ENCODE results near the gene TMOD1. TPM values are rescaled to one million over a fixed set of nuclear protein-coding genes. Genes with fewer than 3 reads are reported as not detected.

The TMOD1 gene
- total RNA-seq (2011; cell fraction: chromatin; rRNA removed; ENCODE audit: low replicate concordance): 24.3 and 41.9 TPM in 2 replicates
- 11.5 and 13.8 TPM in 2 replicates for total RNA-seq (2011; cell fraction: nucleolus; rRNA removed)
- 19.4 and 22.3 TPM in 2 replicates for total RNA-seq (2011; cell fraction: nucleoplasm; rRNA removed)
- 10.4 and 11.3 TPM in 2 replicates for total RNA-seq (2014; rRNA removed)
- total RNA-seq (2014; rRNA removed; fragmentation: Illumina TruSeq; extraction: Trizol): 16.4 and 17.8 TPM in 2 replicates
- total RNA-seq (2015; rRNA removed; fragmentation: Illumina TruSeq; extraction: Trizol): 7.1 TPM in 2 replicates
- total RNA-seq (2021): 29.3 and 34.7 TPM in 2 replicates
- polyA plus RNA-seq (2011; rRNA removed): 6.7 and 11.4 TPM in 2 replicates
- polyA plus RNA-seq (2011; cell fraction: cytosol; rRNA removed): 5.6 and 9.8 TPM in 2 replicates
- 14.9 and 18.0 TPM in 2 replicates for polyA plus RNA-seq (2011; cell fraction: nucleus; rRNA removed)
- polyA plus RNA-seq (2012): 22.1 and 24.1 TPM in 2 replicates
- polyA plus RNA-seq (2014; fragmentation: Illumina TruSeq; extraction: Trizol): 38.5 and 41.2 TPM in 2 replicates
- 10 to 100 TPM; 11.6 to 14.2 TPM for polyA plus RNA-seq (2014; fragmentation: Nextera tagmentation; extraction: Ambion mirVana)
- 15.5 and 16.7 TPM in 2 replicates for polyA plus RNA-seq (2014; rRNA removed)
- 12.1 and 12.2 TPM in 2 replicates for polyA minus RNA-seq (2011; rRNA and poly(A)+ RNA removed)
- polyA minus RNA-seq (2011; cell fraction: cytosol; rRNA and poly(A)+ RNA removed): 11.6 and 13.2 TPM in 2 replicates
- polyA minus RNA-seq (2011; cell fraction: nucleus; rRNA and poly(A)+ RNA removed): 4.0 and 8.1 TPM in 2 replicates
- Bru-seq, nascent RNA: percentile 77 among the genes with signal in this experiment
- BruChase-seq, experiment 1, labeled RNA remaining after a 2-hour chase: percentile 78 among the genes with signal in this experiment
- percentile 77 among the genes with signal in this experiment for BruChase-seq, experiment 2, labeled RNA remaining after a 6-hour chase
- long read RNA-seq, experiment 1, transcript TMOD1-201 (10 exons, 3,343 nt): major isoform, 100 of 255 reads
- long read RNA-seq, experiment 1, partial matches to known transcripts: 125 of 255 reads
- long read RNA-seq, experiment 1, other reads (novel, unspliced or antisense): 30 of 255 reads
- long read RNA-seq, experiment 2, transcript TMOD1-201 (10 exons, 3,343 nt): major isoform, 29 of 89 reads
- long read RNA-seq, experiment 2, partial matches to known transcripts: 49 of 89 reads
- long read RNA-seq, experiment 2, other reads (novel, unspliced or antisense): 11 of 89 reads
- long read RNA-seq, experiment 3, transcript TMOD1-201 (10 exons, 3,343 nt): major isoform, 75 of 96 reads
- long read RNA-seq, experiment 3, partial matches to known transcripts: 10 of 96 reads
- long read RNA-seq, experiment 3, other reads (novel, unspliced or antisense): 11 of 96 reads

DNA sequence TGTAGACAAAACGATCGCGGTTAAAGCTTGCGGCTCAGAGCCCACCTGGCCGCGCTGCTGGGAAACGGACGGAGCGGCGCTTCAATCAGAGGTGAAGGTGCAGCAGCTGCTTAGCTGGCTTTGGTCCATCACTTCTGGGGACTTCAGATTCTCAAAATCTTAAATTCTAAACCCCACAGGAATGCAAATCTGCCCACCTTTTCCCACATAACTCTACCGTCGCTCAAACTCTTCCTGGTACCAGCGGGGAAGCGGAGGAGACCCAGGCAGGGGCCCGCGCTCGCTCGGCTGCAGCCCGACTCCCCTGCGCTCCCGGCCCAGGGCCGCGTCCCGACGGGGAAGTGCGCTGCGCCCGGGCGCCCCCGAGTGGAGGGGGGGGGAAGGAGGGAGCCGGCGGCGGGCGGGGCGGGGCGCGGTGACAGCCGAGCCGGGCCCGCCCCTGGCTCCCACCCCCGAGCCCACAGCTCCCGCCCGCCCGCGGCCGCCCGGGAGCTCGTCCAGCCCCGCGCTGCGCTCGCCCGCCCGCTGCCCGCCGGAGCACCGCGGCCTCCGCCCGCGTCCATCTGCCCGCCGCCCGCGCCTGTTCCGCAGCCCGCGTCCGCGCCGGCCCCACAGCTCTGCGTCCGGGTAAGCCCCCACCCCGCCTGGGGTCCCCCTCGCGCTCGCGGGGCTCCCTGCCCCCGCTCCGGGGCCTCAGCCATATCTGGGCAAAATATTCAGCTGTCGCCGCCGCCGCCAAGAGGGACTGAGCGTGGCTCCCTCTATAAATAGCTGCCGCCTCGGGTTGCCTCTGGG is at the start of gene TMOD1:
TSS of gene TMOD1 (plus strand) at position 490 of the 795 bp plus-strand sequence. CDS start 22,523 bp downstream, outside the sequence.
- Histone ChIP-seq H3K36me3 (ENCODE audit: control insufficient read depth, insufficient read depth, low read length) (peaks cover 10% of the 10 kb centered on the region), H3K79me2 (ENCODE audit: control insufficient read depth, insufficient read depth, low read length) (peaks cover 46% of the 10 kb centered on the region), H3K9me1 (ENCODE audit: control insufficient read depth, insufficient read depth, low read length) (peaks cover 4% of the 10 kb centered on the region), H4K20me1 (replicated peaks; ENCODE audit: control insufficient read depth, insufficient read depth, low read length) (peaks cover 6% of the 10 kb centered on the region; the same call in 1 of the 2 replicates), H2AFZ (ENCODE audit: low read depth, low read length) (peak within 1 kb of the TSS; percentile 87), H3K9me3 (replicated peaks; ENCODE audit: control insufficient read depth, insufficient read depth, low read depth, low read length) (no peaks in the 10 kb centered on the region), H3K4me2 (ENCODE audit: insufficient read depth, low read length) (peak within 1 kb of the TSS; percentile 91), H3K4me1 (replicated peaks in 1 of 2; ENCODE audit: control insufficient read depth in 2 of 2, insufficient read depth in 2 of 2, low read length in 2 of 2) (peaks cover 44 to 50% of the 10 kb centered on the region in 2 experiments), H3K4me3 (peak within 1 kb of the TSS; percentile 88), H3K9ac (ENCODE audit: insufficient read depth in 1 of 2, low read depth in 2 of 2, low read length in 2 of 2) (peak within 1 kb of the TSS; percentile 84 to 99), H3K27ac (ENCODE audit: extremely low read depth, low read depth, low read length) (peak within 1 kb of the TSS; percentile 96), H3K27me3 (ENCODE audit: control insufficient read depth in 2 of 2, insufficient read depth in 2 of 2, low read length in 2 of 2) (no peaks in the 10 kb centered on the region; a peak in 1 of 5 replicates)
- no TSS peak for BruUV-seq (replicated peaks)
- ChIA-PET CTCF (ENCODE audit: low intra/inter-chr PET ratio) (no interaction called here), POLR2A (interaction anchor here (0.6 to 2.2 kb wide), 8 partner anchors 9 to 1026 kb away, joined by 3 to 15 read pairs (median 4); no protein-coding TSS in a partner anchor)
- WGBS (ENCODE audit: insufficient coverage, low coverage, missing lambda C conversion rate): under 1% methylated on average over 36 of the region's 87 CpGs
- peak; percentile 86 to 98 (median 98) for DNase-seq (ENCODE audit: extremely low read depth in 1 of 4, low spot score in 3 of 4)
- ATAC-seq: peak; percentile 73
- intact Hi-C loops (cut with micrococcal nuclease): loop anchor here (1.0 to 5.0 kb wide), 3 partner anchors 31 to 84 kb away; no protein-coding TSS in a partner anchor
- in situ Hi-C loops (cut with MboI): no loop called here
- FAIRE-seq: no peak
- TF ChIP-seq, protein P1, sequence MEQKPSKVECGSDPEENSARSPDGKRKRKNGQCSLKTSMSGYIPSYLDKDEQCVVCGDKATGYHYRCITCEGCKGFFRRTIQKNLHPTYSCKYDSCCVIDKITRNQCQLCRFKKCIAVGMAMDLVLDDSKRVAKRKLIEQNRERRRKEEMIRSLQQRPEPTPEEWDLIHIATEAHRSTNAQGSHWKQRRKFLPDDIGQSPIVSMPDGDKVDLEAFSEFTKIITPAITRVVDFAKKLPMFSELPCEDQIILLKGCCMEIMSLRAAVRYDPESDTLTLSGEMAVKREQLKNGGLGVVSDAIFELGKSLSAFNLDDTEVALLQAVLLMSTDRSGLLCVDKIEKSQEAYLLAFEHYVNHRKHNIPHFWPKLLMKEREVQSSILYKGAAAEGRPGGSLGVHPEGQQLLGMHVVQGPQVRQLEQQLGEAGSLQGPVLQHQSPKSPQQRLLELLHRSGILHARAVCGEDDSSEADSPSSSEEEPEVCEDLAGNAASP (IDR thresholded peaks at IDR 0.05): no peak
- TF ChIP-seq TEAD4 (IDR thresholded peaks at IDR 0.05; ENCODE audit: low read length): peak; percentile 36; the same call in 1 of the 2 replicates
- no peak for TF ChIP-seq TEAD4 (CRISPR knock-in tag; IDR thresholded peaks at IDR 0.05; ENCODE audit: borderline replicate concordance)
- TF ChIP-seq ZNF347 (CRISPR knock-in tag; IDR thresholded peaks at IDR 0.05; ENCODE audit: low read depth): no peak
- no peak for TF ChIP-seq ZFP91 (CRISPR knock-in tag; IDR thresholded peaks at IDR 0.05)
- no peak for TF ChIP-seq BCL6 (CRISPR knock-in tag; IDR thresholded peaks at IDR 0.05)
- TF ChIP-seq SMARCA4 (IDR thresholded peaks at IDR 0.05): no peak
- TF ChIP-seq, protein P2, sequence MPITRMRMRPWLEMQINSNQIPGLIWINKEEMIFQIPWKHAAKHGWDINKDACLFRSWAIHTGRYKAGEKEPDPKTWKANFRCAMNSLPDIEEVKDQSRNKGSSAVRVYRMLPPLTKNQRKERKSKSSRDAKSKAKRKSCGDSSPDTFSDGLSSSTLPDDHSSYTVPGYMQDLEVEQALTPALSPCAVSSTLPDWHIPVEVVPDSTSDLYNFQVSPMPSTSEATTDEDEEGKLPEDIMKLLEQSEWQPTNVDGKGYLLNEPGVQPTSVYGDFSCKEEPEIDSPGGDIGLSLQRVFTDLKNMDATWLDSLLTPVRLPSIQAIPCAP (CRISPR knock-in tag; IDR thresholded peaks at IDR 0.05; ENCODE audit: borderline replicate concordance): no peak
- TF ChIP-seq ZNF586 (CRISPR knock-in tag; conservative IDR thresholded peaks at IDR 0.05): no peak

Measured in K562 (cell line).